Liver (tissue), 9 donors: ENCODE measurements around the gene SLC7A5. TPM values are rescaled to one million over a fixed set of nuclear protein-coding genes. Genes with fewer than 3 reads are reported as not detected.

ENCODE experiments used
- DNase-seq: peaks from one replicate; pipeline ENCODE4 v3.0.0-alpha.2; 2017; ENCODE audit warnings: low spot score
- H3K27ac ChIP-seq, 2 donors: one replicate each; pipeline ENCODE4 v1.7.0; 2013; ENCODE audit warnings: inconsistent platforms in 2 of 2, low read length in 2 of 2, control low read depth in 1 of 2, low read depth in 1 of 2, mild to moderate bottlenecking in 1 of 2
- H3K27me3 ChIP-seq, 4 donors: one replicate each; pipeline versions ENCODE4 v1.6.1 to v1.7.0; 2013; ENCODE audit warnings: low read length in 3 of 4, inconsistent platforms in 1 of 4, mild to moderate bottlenecking in 1 of 4, moderate library complexity in 1 of 4; ENCODE audit not compliant: control insufficient read depth in 4 of 4, insufficient read depth in 4 of 4
- H3K36me3 ChIP-seq, 4 donors: one replicate each; pipeline versions ENCODE4 v1.6.1 to v1.7.0; 2013; ENCODE audit warnings: low read length in 3 of 4, mild to moderate bottlenecking in 3 of 4, low read depth in 1 of 4, moderate library complexity in 1 of 4; ENCODE audit not compliant: control insufficient read depth in 4 of 4, insufficient read depth in 3 of 4
- H3K4me1 ChIP-seq, 4 donors: one replicate each; pipeline versions ENCODE4 v1.6.1 to v1.7.0; 2013; ENCODE audit warnings: low read length in 3 of 4, mild to moderate bottlenecking in 3 of 4, moderate library complexity in 1 of 4; ENCODE audit not compliant: control insufficient read depth in 4 of 4, insufficient read depth in 4 of 4
- H3K4me3 ChIP-seq, 3 donors: one replicate each; pipeline versions ENCODE4 v1.6.1 to v1.7.0; 2013; ENCODE audit warnings: low read length in 3 of 3, control low read depth in 1 of 3, low read depth in 1 of 3, mild to moderate bottlenecking in 1 of 3
- H3K9ac ChIP-seq, 2 donors: one replicate each; pipeline ENCODE4 v1.7.0; 2013; ENCODE audit warnings: low read length in 2 of 2, mild to moderate bottlenecking in 2 of 2, moderate library complexity in 2 of 2, control low read depth in 1 of 2, low read depth in 1 of 2
- H3K9me3 ChIP-seq, 4 donors: one replicate each; pipeline versions ENCODE4 v1.6.1 to v1.7.0; 2013; ENCODE audit warnings: low read length in 3 of 4; ENCODE audit not compliant: control insufficient read depth in 4 of 4
- CTCF ChIP-seq: fragments of 150-350 bp; IDR thresholded peaks from 2 replicates; pipeline ENCODE4 v1.5.1; 2017; ENCODE audit warnings: improper control_type of control experiment, low read depth, low read length; ENCODE audit not compliant: missing input control
- EGR1 ChIP-seq, 2 donors: IDR thresholded peaks; 2 replicates each; pipeline ENCODE4 v1.6.1; 2016 to 2018; ENCODE audit warnings: antibody characterized with exemption in 2 of 2, low read depth in 2 of 2
- FOXA1 ChIP-seq: IDR thresholded peaks from 2 replicates; pipeline ENCODE4 v1.6.1; 2016; ENCODE audit warnings: antibody characterized with exemption
- FOXA2 ChIP-seq: IDR thresholded peaks from 2 replicates; pipeline ENCODE4 v1.6.1; 2016; ENCODE audit warnings: antibody characterized with exemption
- GABPA ChIP-seq, 2 donors: IDR thresholded peaks in 1 of 2; conservative IDR thresholded peaks in 1 of 2; 2 replicates each; pipeline ENCODE4 v1.6.1; 2016; ENCODE audit warnings: antibody characterized with exemption in 2 of 2, mild to moderate bottlenecking in 1 of 2, moderate library complexity in 1 of 2
- HNF4A ChIP-seq, 2 donors: conservative IDR thresholded peaks; 2 replicates each; pipeline ENCODE4 v1.6.1; 2016; ENCODE audit warnings: antibody characterized with exemption in 2 of 2, mild to moderate bottlenecking in 2 of 2
- HNF4G ChIP-seq: IDR thresholded peaks from 2 replicates; pipeline ENCODE4 v1.6.1; 2016; ENCODE audit warnings: antibody characterized with exemption
- JUND ChIP-seq, 2 donors: IDR thresholded peaks; 2 replicates each; pipeline ENCODE4 v1.6.1; 2016; ENCODE audit warnings: antibody characterized with exemption in 2 of 2
- MAX ChIP-seq: IDR thresholded peaks from 2 replicates; pipeline ENCODE4 v1.6.1; 2016; ENCODE audit warnings: antibody characterized with exemption
- NR2F2 ChIP-seq: IDR thresholded peaks from 2 replicates; pipeline ENCODE4 v1.6.1; 2016; ENCODE audit warnings: antibody characterized with exemption
- RAD21 ChIP-seq, 2 donors: IDR thresholded peaks; 2 replicates each; pipeline ENCODE4 v1.6.1; 2016; ENCODE audit warnings: antibody characterized with exemption in 2 of 2, mild to moderate bottlenecking in 2 of 2
- REST ChIP-seq: IDR thresholded peaks from 2 replicates; pipeline ENCODE4 v1.6.1; 2016; ENCODE audit warnings: antibody characterized with exemption, mild to moderate bottlenecking
- RXRA ChIP-seq, 2 donors: IDR thresholded peaks; 2 replicates each; pipeline ENCODE4 v1.6.1; 2017 to 2018; ENCODE audit warnings: antibody characterized with exemption in 2 of 2, mild to moderate bottlenecking in 1 of 2
- SP1 ChIP-seq: IDR thresholded peaks from 2 replicates; pipeline ENCODE4 v1.6.1; 2018; ENCODE audit warnings: antibody characterized with exemption, mild to moderate bottlenecking
- TAF1 ChIP-seq: conservative IDR thresholded peaks from 2 replicates; pipeline ENCODE4 v1.6.1; 2016; ENCODE audit warnings: antibody characterized with exemption, mild to moderate bottlenecking
- YY1 ChIP-seq: IDR thresholded peaks from 2 replicates; pipeline ENCODE4 v1.6.1; 2016; ENCODE audit warnings: antibody characterized with exemption, mild to moderate bottlenecking
- WGBS: extraction: QIAGEN DNeasy Blood & Tissue Kit; methylation state at CpG from one replicate; pipeline ENCODE4 v1.1.7; 2013; 5-methylcytosine and 5-hydroxymethylcytosine counted together
- polyA plus RNA-seq, 2 donors: library from polyadenylated mRNA; stranded (reverse) in 1 of 2; unstranded in 1 of 2; fragments of 200-250 nt in 1 of 2; fragments of >200 nt in 1 of 2; fragmentation: Nextera tagmentation in 1 of 2; extraction: Ambion mirVana in 1 of 2; gene quantifications; one replicate each; pipeline versions ENCODE4 v1.2.1 to v1.2.3, GENCODE V29; 2013 to 2015
- total RNA-seq, 2 donors: library from RNA; depleted of rRNA; stranded (reverse); fragments of >200 nt; gene quantifications; one replicate each; pipeline ENCODE4 v1.2.3, GENCODE V29; 2014
- TF ChIP-seq, protein P1 (sequence below): IDR thresholded peaks from 2 replicates; pipeline ENCODE4 v1.6.1; 2016; ENCODE audit warnings: antibody characterized with exemption
- TF ChIP-seq, protein P2 (sequence below): IDR thresholded peaks from 2 replicates; pipeline ENCODE4 v1.6.1; 2016; ENCODE audit warnings: antibody characterized with exemption
- donor health status: healthy.
- donor health status: healthy.
- donor health status: healthy.
- donor health status: healthy.
- donor health status: healthy.

SLC7A5 gene
- total and polyA plus RNA-seq, 4 donors, result 4.5 to 66.0 (median 10.6) TPM

GRCh38 chr16:87845807-87846619 is 23.3 kb downstream of the SLC7A5 start:
- 44% methylated on average over 31 of the region's 31 CpGs for WGBS
- H3K27ac ChIP-seq, result peak overlapping the region; percentile 75 to 94
- DNase-seq, result no peak
- no peaks in the 10 kb centered on the region for H3K9me3 ChIP-seq
- TF ChIP-seq RXRA (IDR thresholded peaks at IDR 0.05), result peak; percentile 74 to 96
- no peak for TF ChIP-seq EGR1 (IDR thresholded peaks at IDR 0.05; ENCODE audit: low read depth in 2 of 2)
- TF ChIP-seq MAX, result no peak
- TF ChIP-seq FOXA2, result no peak
- no peak for TF ChIP-seq FOXA1
- TF ChIP-seq REST, result no peak
- TF ChIP-seq HNF4A (conservative IDR thresholded peaks at IDR 0.05), result no peak
- TF ChIP-seq YY1, result no peak
- TF ChIP-seq RAD21 (IDR thresholded peaks at IDR 0.05), result peak in 1 of 2 donors; percentile 16
- TF ChIP-seq TAF1, result no peak
- TF ChIP-seq, protein P1, sequence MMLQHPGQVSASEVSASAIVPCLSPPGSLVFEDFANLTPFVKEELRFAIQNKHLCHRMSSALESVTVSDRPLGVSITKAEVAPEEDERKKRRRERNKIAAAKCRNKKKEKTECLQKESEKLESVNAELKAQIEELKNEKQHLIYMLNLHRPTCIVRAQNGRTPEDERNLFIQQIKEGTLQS, result no peak
- TF ChIP-seq, protein P2, sequence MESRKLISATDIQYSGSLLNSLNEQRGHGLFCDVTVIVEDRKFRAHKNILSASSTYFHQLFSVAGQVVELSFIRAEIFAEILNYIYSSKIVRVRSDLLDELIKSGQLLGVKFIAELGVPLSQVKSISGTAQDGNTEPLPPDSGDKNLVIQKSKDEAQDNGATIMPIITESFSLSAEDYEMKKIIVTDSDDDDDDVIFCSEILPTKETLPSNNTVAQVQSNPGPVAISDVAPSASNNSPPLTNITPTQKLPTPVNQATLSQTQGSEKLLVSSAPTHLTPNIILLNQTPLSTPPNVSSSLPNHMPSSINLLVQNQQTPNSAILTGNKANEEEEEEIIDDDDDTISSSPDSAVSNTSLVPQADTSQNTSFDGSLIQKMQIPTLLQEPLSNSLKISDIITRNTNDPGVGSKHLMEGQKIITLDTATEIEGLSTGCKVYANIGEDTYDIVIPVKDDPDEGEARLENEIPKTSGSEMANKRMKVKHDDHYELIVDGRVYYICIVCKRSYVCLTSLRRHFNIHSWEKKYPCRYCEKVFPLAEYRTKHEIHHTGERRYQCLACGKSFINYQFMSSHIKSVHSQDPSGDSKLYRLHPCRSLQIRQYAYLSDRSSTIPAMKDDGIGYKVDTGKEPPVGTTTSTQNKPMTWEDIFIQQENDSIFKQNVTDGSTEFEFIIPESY, result no peak
- TF ChIP-seq HNF4G, result no peak
- TF ChIP-seq SP1, result peak; percentile 52
- TF ChIP-seq NR2F2, result no peak
- no peak for TF ChIP-seq CTCF
- no peak for TF ChIP-seq GABPA (IDR thresholded peaks at IDR 0.05 in 1 of 2, conservative IDR thresholded peaks at IDR 0.05 in 1 of 2)
- no peak for TF ChIP-seq JUND (IDR thresholded peaks at IDR 0.05)
- H3K4me1 ChIP-seq, result peaks cover 20 to 93% (median 81%) of the 10 kb centered on the region in 4 donors
- H3K36me3 ChIP-seq, result peaks cover 0 to 2% (median 0%) of the 10 kb centered on the region in 4 donors
- peak overlapping the region in 1 of 3 donors; percentile 8 for H3K4me3 ChIP-seq
- no peaks in the 10 kb centered on the region for H3K27me3 ChIP-seq
- H3K9ac ChIP-seq, result peak overlapping the region; percentile 19 to 33
